Duodenal mucosa (tissue), 2 donors: Measurements from ENCODE around the gene RGL4.

Experiments used
- H3K27ac ChIP-seq: one replicate; pipeline ENCODE4 v1.7.0; 2013; ENCODE audit warnings: low read depth, low read length
- H3K27me3 ChIP-seq, 2 donors: one replicate each; pipeline ENCODE4 v1.7.0; 2013; ENCODE audit warnings: low read length in 2 of 2, control low read depth in 1 of 2; ENCODE audit not compliant: insufficient read depth in 2 of 2, control insufficient read depth in 1 of 2
- H3K36me3 ChIP-seq, 2 donors: one replicate each; pipeline ENCODE4 v1.7.0; 2013; ENCODE audit warnings: low read length in 2 of 2, control low read depth in 1 of 2; ENCODE audit not compliant: insufficient read depth in 2 of 2, control insufficient read depth in 1 of 2
- H3K4me1 ChIP-seq, 2 donors: one replicate each; pipeline ENCODE4 v1.7.0; 2013; ENCODE audit warnings: low read length in 2 of 2, control low read depth in 1 of 2; ENCODE audit not compliant: insufficient read depth in 2 of 2, control insufficient read depth in 1 of 2
- H3K4me3 ChIP-seq, 2 donors: one replicate each; pipeline ENCODE4 v1.7.0; 2013; ENCODE audit warnings: low read length in 2 of 2, low read depth in 1 of 2
- H3K9ac ChIP-seq, 2 donors: one replicate each; pipeline ENCODE4 v1.7.0; 2013; ENCODE audit warnings: low read length in 2 of 2, low read depth in 1 of 2
- H3K9me3 ChIP-seq, 2 donors: one replicate each; pipeline ENCODE4 v1.7.0; 2013; ENCODE audit warnings: low read length in 2 of 2, control low read depth in 1 of 2; ENCODE audit not compliant: control insufficient read depth in 1 of 2

Gene RGL4

GRCh38 chr22:23742505-23743264 lies 51.9 kb downstream of the RGL4 start:
- H3K27me3 ChIP-seq, result no peaks in the 10 kb centered on the region
- H3K4me3 ChIP-seq, result no peak overlapping the region
- H3K9ac ChIP-seq, result no peak overlapping the region
- H3K4me1 ChIP-seq, result peaks cover 5% of the 10 kb centered on the region in 2 donors
- H3K36me3 ChIP-seq, result peaks cover 21 to 33% of the 10 kb centered on the region in 2 donors
- no peak overlapping the region for H3K27ac ChIP-seq
- H3K9me3 ChIP-seq, result no peaks in the 10 kb centered on the region

GRCh38 chr22:23743303-23743705 lies 52.5 kb downstream of the RGL4 start:
- H3K36me3 ChIP-seq, result peaks cover 21 to 33% of the 10 kb centered on the region in 2 donors
- H3K27me3 ChIP-seq, result no peaks in the 10 kb centered on the region
- no peak overlapping the region for H3K4me3 ChIP-seq
- H3K4me1 ChIP-seq, result peaks cover 5% of the 10 kb centered on the region in 2 donors
- no peak overlapping the region for H3K27ac ChIP-seq
- no peaks in the 10 kb centered on the region for H3K9me3 ChIP-seq
- H3K9ac ChIP-seq, result no peak overlapping the region

GRCh38 chr22:23744001-23744400 lies 53.2 kb downstream of the RGL4 start:
- Histone ChIP-seq H3K4me3 (no peak overlapping the region), H3K36me3 (peaks cover 21 to 33% of the 10 kb centered on the region in 2 donors), H3K4me1 (peaks cover 5% of the 10 kb centered on the region in 2 donors), H3K27me3 (no peaks in the 10 kb centered on the region), H3K9ac (no peak overlapping the region), H3K27ac (no peak overlapping the region), H3K9me3 (no peaks in the 10 kb centered on the region)

GRCh38 chr22:23744485-23744884 lies 53.7 kb downstream of the RGL4 start:
- H3K36me3 ChIP-seq, result peaks cover 21 to 33% of the 10 kb centered on the region in 2 donors

DNA sequence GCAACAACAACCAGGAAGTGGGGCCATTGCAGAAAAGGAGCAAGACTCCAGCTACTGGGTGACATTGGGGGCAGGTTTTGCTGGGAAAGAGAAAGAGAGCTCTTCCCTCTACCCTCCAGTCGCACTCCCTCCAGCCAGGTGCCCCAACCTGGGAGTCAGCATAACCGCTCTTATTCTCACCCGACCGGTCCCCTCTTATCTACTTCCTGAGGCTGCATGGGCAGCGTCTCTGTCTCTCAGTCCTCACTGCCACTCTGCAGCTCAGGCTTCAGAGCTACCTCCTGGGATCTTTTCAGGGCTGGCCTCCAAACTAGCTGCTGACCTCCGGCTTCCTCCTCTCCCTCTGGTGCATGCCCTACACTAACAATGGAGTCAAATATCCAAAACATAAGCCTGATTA lies 55.0 kb downstream of the RGL4 start:
- Histone ChIP-seq H3K4me1 (peaks cover 15% of the 10 kb centered on the region in 2 donors), H3K27ac (no peak overlapping the region), H3K4me3 (peak overlapping the region in 1 of 2 donors; percentile 32), H3K9ac (no peak overlapping the region), H3K27me3 (no peaks in the 10 kb centered on the region), H3K36me3 (peaks cover 21 to 32% of the 10 kb centered on the region in 2 donors), H3K9me3 (no peaks in the 10 kb centered on the region)

More at GRCh38 chr22:23744485-23744884, 53.7 kb downstream of the RGL4 start:
- H3K9me3 ChIP-seq, result no peaks in the 10 kb centered on the region
- no peak overlapping the region for H3K4me3 ChIP-seq
- peaks cover 5% of the 10 kb centered on the region in 2 donors for H3K4me1 ChIP-seq
- no peaks in the 10 kb centered on the region for H3K27me3 ChIP-seq
- no peak overlapping the region for H3K9ac ChIP-seq
- H3K27ac ChIP-seq, result no peak overlapping the region
